Astrocyte of the spinal cord (primary cell): ENCODE results near the gene CPEB3.

ENCODE experiments used
- DNase-seq: peaks from one replicate; pipeline ENCODE4 v3.0.0; 2011; ENCODE audit warnings: low read depth, low spot score
- H3K4me3 ChIP-seq: 2 replicates; pipeline ENCODE4 v1.5.1; 2011; ENCODE audit warnings: low read depth, mild to moderate bottlenecking, low read length, moderate library complexity
- in situ Hi-C: cut with HindIII; loops from 2 replicates; pipeline ENCODE4 v1.10.0; 2017; ENCODE audit warnings: low sequenced_read_pairs
- TF ChIP-seq, protein P1 (sequence below): IDR thresholded peaks from 2 replicates; pipeline ENCODE4 v1.5.1; 2012; ENCODE audit warnings: low read depth, mild to moderate bottlenecking, low read length, inconsistent platforms

Gene CPEB3

DNA sequence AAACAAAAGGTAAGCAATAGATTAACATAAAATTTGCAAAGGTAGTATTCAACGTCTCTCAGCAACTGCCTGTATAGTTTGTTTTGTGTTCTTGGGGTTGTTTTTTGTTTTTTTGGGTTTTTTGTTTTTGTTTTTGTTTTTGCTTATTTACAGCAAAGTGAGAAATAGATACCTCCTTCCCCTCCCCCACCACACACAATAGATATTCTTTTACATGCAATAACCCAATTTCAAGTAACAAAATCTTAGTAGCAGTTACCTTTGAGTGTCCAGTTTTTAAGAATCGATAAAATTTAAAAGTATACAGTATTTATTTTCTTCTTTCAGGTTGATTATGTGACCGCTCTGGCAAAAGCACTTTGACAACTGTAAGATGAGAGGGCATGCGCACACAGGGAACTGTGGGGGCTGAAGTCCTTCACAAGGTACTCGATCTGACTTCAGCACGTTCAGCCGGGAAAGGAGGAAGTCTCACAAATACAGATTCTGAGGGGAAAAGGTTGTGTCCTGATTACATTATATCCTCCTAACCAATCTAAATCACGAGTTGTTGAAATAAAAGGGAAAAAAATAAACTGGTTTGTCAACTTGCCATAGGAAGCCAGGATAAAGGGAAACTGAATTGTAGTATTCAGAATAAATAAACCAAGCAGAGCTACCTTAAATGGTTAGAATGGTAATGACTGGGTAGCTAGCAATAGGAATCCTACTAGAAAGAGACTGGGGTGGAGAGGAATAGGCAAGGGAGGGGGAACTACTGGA, 47.8 kb downstream of the CPEB3 start:
- in situ Hi-C loops, result no loop called here
- peak overlapping the region; percentile 26 for H3K4me3 ChIP-seq
- peak; percentile 80 for DNase-seq
- TF ChIP-seq, protein P1, sequence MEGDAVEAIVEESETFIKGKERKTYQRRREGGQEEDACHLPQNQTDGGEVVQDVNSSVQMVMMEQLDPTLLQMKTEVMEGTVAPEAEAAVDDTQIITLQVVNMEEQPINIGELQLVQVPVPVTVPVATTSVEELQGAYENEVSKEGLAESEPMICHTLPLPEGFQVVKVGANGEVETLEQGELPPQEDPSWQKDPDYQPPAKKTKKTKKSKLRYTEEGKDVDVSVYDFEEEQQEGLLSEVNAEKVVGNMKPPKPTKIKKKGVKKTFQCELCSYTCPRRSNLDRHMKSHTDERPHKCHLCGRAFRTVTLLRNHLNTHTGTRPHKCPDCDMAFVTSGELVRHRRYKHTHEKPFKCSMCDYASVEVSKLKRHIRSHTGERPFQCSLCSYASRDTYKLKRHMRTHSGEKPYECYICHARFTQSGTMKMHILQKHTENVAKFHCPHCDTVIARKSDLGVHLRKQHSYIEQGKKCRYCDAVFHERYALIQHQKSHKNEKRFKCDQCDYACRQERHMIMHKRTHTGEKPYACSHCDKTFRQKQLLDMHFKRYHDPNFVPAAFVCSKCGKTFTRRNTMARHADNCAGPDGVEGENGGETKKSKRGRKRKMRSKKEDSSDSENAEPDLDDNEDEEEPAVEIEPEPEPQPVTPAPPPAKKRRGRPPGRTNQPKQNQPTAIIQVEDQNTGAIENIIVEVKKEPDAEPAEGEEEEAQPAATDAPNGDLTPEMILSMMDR, result no peak

DNA sequence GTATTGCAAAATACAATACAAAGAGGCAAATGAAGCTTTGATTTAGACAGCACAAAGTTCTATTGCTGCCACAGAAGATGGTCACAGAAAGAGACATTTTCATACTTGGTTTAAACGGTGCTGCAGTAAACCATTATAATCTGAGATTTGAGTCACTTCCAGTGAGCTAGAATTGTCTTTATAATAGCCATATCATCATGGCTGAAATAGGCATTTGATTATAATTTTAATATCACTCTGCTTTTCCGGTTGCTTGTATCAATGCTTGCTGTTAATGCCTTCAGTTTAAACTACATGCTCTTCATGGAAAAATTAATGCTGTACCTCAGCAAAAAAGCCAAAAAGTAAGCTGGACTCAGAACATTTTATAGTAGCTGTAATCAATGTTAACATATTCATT, 48.5 kb downstream of the CPEB3 start:
- no peak overlapping the region for H3K4me3 ChIP-seq
- TF ChIP-seq, protein P1, result no peak
- in situ Hi-C loops, result no loop called here
- no peak for DNase-seq

DNA sequence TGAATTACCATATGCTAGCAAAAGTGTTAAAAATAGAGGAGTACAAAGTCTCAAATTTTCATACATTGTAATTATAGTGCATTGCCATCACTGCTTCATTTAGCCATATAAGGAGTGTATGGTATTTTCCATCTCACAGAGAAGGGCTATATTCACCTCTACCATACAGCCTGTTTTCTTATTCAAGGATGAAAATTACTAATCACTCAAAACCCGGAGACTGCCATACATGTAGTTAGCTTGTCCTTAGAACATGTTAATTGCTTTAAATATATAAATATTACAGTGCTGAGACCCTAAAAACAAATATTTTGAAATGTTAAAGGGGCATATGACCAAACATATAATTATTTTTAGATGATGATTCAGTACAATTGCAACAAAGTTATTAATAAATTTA, 49.4 kb downstream of the CPEB3 start:
- in situ Hi-C loops, result no loop called here
- TF ChIP-seq, protein P1, result no peak
- DNase-seq, result no peak
- no peak overlapping the region for H3K4me3 ChIP-seq

DNA sequence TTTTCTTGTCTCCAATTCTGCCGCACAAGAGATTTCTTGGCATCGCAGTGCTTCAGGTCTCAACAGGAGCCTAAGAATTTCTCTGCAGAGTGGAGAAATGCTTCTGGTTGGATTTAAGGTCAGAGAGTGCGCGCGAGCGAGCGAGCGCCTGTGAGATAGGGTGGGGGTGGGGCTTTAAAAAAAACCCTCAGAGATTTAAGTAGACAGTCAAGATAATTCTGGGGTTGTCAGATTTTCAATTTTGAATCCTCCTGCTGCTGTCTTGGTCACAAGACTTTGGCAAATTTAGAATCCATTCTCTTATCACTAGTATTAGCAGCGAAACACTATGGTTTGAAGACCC, 49.7 kb downstream of the CPEB3 start:
- in situ Hi-C loops, result no loop called here
- H3K4me3 ChIP-seq, result peak overlapping the region; percentile 67
- no peak for DNase-seq
- TF ChIP-seq, protein P1, result no peak

DNA sequence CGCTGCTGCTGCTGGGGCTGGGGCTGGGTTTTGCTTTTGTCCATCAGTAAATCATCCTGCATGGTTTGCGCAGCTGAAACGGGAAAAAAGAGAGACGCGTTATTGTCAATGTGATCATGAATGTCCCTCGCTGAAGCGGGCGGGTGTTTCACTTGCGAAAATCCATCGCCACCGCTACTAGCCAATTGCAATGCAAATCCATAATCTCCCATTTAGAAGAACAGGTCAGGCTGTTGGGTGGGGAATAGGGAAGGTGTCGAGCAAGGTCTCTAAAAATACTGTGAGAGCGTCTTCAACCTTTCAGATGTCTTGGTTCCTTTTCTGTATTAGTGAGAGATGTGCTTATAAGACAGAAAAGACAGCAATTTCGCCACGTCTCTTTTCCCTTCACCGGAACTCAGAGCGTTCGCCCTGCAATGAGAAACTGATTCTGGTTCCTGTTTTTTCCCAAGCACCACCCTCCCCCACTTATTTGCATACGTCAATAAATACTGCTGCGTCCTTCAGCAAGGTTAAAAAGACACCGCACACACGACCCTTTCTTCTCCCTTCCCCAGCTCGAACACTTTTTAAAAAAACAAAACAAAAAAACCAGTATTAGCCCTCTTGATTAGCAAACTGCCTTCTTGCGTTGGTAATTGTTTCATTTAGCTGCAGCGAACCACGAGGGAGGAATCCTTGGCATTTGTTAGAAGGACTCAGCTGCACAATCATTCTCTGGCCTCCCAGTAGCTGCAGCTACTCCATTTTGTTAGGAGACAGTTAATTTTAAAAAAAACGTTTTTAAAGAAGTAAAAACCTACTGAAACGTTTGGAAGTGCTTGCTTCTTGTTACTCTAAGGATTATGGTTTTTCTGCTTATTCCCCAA, 50.4 kb downstream of the CPEB3 start:
- TF ChIP-seq, protein P1, result no peak
- DNase-seq, result peak; percentile 71
- in situ Hi-C loops, result no loop called here
- peak overlapping the region; percentile 67 for H3K4me3 ChIP-seq

DNA sequence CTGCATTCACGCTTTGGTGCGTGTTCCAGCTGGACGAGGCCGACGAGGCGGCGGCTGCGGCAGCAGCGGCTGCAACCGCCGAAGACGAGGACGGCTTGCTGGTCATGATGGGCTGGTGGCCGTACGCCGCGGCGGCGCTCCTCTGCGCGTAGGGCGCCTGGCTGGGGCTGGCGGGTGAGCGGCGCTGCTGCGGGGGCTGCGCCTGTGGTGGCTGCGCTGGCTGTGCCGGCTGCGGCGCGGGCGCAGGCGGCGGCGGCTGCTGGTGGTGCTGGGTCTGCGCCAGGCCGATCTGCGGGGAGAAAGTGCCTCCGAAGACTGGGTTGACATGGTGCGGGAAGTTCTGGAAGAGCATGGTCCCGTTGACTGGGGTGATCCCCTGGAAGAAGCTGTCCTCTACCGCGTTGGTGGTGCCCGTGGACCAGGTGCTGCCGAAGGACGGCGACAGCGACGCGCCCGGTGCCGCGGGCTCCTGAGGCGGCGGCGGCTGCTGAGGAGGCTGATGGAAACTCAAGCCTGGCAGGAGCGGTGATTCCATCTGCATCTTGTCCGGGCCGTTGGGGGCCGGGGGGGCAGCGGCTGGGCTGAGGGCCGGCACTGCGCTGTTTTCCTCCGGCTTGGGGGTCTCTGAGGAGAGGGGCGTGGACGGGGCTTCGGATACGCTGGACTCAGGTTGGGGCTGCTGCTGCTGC, 51.1 kb downstream of the CPEB3 start:
- no peak for DNase-seq
- TF ChIP-seq, protein P1, result no peak
- in situ Hi-C loops, result no loop called here
- peak overlapping the region; percentile 67 for H3K4me3 ChIP-seq
